ENCODE results near the gene CWC25. TPM values are rescaled to one million over a fixed set of nuclear protein-coding genes. Genes with fewer than 3 reads are reported as not detected.

The CWC25 gene
- total and polyA plus RNA-seq, 2 of the 13 experiments (the other 11 are each of a cell fraction or from before 2014, with no cell fraction given) = 15.6 to 22.7 TPM

DNA sequence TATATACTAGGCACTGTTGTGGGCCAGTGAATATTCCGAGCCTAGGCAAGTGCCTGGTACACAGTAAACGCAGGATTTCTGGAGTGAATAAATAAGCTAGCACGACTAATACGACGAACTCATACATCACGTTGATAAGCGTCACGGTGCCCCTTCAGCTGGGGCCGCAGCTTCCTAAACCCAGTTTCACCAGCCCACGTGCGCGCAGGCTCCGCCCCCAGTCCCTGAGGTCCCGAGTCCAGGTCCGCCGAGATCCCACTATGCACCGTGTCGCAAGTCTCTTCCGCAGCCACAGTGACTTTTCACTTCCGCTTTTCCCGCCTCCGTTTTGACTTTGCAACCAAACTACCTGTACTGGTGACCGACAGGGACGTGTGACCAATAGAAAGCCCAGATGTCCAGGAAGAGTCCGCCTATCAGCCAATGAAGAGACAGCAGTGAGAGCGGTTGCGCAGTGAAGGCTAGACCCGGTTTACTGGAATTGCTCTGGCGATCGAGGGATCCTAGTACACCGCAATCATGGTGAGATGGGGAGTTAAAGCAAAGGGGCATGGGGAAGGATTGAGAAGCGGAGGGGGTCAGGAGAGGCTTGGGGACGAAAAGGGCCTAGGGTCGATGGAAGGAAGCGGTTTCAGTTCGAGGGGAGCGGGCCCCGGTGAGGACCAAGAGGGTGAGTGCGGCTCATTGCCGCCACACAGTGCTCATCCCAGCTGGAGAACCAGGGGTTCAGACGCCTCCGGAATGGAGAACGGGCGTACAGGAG is 72.6 kb downstream of the CWC25 start, which contains the start of gene PSMB3 (continued):
- TF ChIP-seq, protein P1, sequence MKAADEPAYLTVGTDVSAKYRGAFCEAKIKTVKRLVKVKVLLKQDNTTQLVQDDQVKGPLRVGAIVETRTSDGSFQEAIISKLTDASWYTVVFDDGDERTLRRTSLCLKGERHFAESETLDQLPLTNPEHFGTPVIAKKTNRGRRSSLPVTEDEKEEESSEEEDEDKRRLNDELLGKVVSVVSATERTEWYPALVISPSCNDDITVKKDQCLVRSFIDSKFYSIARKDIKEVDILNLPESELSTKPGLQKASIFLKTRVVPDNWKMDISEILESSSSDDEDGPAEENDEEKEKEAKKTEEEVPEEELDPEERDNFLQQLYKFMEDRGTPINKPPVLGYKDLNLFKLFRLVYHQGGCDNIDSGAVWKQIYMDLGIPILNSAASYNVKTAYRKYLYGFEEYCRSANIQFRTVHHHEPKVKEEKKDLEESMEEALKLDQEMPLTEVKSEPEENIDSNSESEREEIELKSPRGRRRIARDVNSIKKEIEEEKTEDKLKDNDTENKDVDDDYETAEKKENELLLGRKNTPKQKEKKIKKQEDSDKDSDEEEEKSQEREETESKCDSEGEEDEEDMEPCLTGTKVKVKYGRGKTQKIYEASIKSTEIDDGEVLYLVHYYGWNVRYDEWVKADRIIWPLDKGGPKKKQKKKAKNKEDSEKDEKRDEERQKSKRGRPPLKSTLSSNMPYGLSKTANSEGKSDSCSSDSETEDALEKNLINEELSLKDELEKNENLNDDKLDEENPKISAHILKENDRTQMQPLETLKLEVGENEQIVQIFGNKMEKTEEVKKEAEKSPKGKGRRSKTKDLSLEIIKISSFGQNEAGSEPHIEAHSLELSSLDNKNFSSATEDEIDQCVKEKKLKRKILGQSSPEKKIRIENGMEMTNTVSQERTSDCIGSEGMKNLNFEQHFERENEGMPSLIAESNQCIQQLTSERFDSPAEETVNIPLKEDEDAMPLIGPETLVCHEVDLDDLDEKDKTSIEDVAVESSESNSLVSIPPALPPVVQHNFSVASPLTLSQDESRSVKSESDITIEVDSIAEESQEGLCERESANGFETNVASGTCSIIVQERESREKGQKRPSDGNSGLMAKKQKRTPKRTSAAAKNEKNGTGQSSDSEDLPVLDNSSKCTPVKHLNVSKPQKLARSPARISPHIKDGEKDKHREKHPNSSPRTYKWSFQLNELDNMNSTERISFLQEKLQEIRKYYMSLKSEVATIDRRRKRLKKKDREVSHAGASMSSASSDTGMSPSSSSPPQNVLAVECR (CRISPR knock-in tag; IDR thresholded peaks at IDR 0.05; ENCODE audit: borderline replicate concordance) = peak; percentile 98; the same call in 1 of the 2 replicates
- TF ChIP-seq NR2C2 (CRISPR knock-in tag; IDR thresholded peaks at IDR 0.05; ENCODE audit: borderline replicate concordance) (peak; percentile 97), GZF1 (CRISPR knock-in tag; IDR thresholded peaks at IDR 0.05) (peak; percentile 32; the same call in 1 of the 2 replicates), ZNF703 (CRISPR knock-in tag; IDR thresholded peaks at IDR 0.05; ENCODE audit: borderline replicate concordance) (no peak), ZNF569 (CRISPR knock-in tag; IDR thresholded peaks at IDR 0.05; ENCODE audit: borderline replicate concordance) (no peak), ZC3H4 (CRISPR knock-in tag; IDR thresholded peaks at IDR 0.05; ENCODE audit: borderline replicate concordance) (no peak), ZNF644 (CRISPR knock-in tag; IDR thresholded peaks at IDR 0.05; ENCODE audit: low read depth) (peak; percentile 33; the same call in 1 of the 2 replicates), ZBTB2 (CRISPR knock-in tag; IDR thresholded peaks at IDR 0.05; ENCODE audit: low read depth) (peak; percentile 84), ZNF282 (IDR thresholded peaks at IDR 0.05; ENCODE audit: partially characterized antibody) (no peak), CSRNP2 (CRISPR knock-in tag; conservative IDR thresholded peaks at IDR 0.05; ENCODE audit: low read depth) (no peak), JUN (CRISPR knock-in tag; IDR thresholded peaks at IDR 0.05) (0 out of 2 replicates have a peak, but pooled peaks have one; percentile 8), GPN1 (CRISPR knock-in tag; IDR thresholded peaks at IDR 0.05; ENCODE audit: borderline replicate concordance) (no peak), ZNF331 (CRISPR knock-in tag; IDR thresholded peaks at IDR 0.05) (peak; percentile 77), GATAD2A (CRISPR knock-in tag; IDR thresholded peaks at IDR 0.05) (peak; percentile 75)
- TF ChIP-seq, protein P2, sequence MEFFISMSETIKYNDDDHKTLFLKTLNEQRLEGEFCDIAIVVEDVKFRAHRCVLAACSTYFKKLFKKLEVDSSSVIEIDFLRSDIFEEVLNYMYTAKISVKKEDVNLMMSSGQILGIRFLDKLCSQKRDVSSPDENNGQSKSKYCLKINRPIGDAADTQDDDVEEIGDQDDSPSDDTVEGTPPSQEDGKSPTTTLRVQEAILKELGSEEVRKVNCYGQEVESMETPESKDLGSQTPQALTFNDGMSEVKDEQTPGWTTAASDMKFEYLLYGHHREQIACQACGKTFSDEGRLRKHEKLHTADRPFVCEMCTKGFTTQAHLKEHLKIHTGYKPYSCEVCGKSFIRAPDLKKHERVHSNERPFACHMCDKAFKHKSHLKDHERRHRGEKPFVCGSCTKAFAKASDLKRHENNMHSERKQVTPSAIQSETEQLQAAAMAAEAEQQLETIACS (CRISPR knock-in tag; IDR thresholded peaks at IDR 0.05) = no peak; the same call in 1 of the 2 replicates
- TF ChIP-seq, protein P3, sequence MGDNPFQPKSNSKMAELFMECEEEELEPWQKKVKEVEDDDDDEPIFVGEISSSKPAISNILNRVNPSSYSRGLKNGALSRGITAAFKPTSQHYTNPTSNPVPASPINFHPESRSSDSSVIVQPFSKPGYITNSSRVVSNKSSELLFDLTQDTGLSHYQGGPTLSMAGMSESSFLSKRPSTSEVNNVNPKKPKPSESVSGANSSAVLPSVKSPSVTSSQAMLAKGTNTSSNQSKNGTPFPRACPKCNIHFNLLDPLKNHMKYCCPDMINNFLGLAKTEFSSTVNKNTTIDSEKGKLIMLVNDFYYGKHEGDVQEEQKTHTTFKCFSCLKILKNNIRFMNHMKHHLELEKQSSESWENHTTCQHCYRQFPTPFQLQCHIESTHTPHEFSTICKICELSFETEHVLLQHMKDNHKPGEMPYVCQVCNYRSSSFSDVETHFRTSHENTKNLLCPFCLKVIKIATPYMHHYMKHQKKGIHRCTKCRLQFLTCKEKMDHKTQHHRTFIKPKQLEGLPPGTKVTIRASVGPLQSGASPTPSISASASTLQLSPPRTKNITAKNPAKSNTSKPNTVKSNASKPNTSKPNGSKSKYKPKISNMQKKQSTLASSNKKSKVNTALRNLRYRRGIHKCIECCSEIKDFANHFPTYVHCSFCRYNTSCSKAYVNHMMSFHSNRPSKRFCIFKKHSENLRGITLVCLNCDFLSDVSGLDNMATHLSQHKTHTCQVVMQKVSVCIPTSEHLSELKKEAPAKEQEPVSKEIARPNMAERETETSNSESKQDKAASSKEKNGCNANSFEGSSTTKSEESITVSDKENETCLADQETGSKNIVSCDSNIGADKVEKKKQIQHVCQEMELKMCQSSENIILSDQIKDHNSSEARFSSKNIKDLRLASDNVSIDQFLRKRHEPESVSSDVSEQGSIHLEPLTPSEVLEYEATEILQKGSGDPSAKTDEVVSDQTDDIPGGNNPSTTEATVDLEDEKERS (CRISPR knock-in tag; IDR thresholded peaks at IDR 0.05) = peak; percentile 18

Data from HepG2 (cell line).